K562 (cell line): ENCODE data around the gene TINCR.

Experiments used
- FOXA1 ChIP-seq: fragments of 450-650 bp; IDR thresholded peaks from 2 replicates; pipeline ENCODE4 v1.6.1; 2016; ENCODE audit warnings: mild to moderate bottlenecking, borderline replicate concordance
- NR3C1 ChIP-seq: sonication (generic); formaldehyde crosslinking; IDR thresholded peaks from 2 replicates; pipeline ENCODE4 v1.8.1; 2022; ENCODE audit warnings: missing genetic modification reagents
- SP1 ChIP-seq: sonication (generic); formaldehyde crosslinking; IDR thresholded peaks from 2 replicates; pipeline ENCODE4 v1.8.1; 2022; ENCODE audit warnings: mild to moderate bottlenecking, missing genetic modification reagents

DNA sequence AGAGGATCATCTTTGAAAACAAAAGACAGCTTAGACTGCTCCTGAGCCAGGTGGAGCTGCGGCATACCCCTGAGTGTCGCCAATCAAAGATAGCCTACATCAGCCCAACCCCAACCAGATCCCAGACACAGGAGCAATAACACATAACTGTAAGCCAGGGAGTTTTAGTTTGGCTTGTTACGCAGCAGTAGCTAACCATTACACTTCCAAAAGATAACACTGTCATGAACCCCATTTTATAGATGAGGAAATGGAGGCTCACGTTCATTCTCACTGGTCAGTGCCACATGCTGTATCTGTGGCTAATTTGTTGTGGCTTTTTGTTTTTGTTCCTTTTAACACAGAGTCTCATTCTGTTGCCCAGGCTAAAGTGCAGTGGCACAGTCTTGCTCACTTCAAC is 47.3 kb downstream of the TINCR start:
- TF ChIP-seq FOXA1, result no peak
- TF ChIP-seq SP1 (CRISPR knock-in tag), result no peak
- TF ChIP-seq NR3C1 (CRISPR knock-in tag), result no peak
